ENCODE data around the gene FAM78A.

The FAM78A gene

DNA sequence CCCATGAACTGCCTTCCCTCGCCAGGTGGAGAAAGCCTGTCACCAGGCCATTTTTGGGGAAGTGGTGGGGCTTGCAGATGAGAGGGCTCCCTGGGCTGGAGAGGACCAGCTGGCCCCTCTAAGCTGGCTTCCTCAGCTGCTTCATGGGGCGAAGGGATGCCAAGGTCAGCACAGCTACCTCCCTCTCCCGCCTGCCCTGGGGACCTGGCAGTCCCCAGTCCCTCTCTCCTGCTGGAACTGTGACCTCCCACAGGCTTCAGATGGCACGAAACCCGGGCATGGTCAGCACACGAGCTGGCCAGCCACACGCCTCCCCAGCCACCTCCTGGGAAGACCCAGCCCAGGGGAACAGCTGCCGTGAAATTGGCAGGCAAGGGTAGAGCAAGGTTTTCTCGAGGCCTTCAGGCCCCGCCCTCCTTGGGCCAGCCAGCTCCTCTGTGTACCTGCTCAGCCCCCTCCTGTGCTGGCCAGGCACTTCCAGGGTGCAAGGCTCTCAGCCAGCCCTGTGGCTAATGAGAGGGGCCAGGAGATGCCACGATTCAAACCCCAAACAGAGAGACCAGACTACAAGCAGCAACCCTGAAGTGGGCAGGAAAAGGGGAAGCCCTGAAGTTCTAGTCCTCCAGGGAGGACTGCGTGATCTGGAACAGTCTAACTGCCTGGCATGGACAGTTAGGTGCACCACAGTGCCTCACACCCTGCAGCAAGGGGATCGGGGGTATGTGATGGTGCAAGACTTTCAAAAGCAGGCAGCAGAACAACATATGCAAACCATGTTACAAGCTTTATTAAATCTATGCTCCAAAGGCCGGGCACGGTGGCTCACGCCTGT, 26.1 kb upstream of the FAM78A start:
- peak; percentile 57 for DNase-seq

DNA sequence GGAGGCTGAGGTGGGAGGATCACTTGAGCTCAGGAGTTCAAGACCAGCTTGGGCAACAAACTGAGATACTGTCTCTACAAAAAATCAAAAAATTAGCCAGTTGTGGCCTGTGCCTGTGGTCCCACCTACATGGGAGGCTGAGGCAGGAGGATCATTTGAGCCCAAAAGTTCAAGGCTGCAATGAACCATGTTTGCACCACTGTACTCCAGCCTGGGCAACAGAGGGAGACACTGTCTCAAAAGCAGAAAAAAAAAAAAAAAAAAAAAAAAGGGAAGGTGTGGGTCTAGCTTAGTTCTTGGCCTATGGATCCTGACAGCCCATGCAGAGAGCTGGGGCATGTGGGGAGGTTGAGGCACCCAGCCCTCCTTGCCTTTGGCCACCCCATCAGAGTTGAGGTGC, 24.1 kb upstream of the FAM78A start:
- no peak for DNase-seq

DNA sequence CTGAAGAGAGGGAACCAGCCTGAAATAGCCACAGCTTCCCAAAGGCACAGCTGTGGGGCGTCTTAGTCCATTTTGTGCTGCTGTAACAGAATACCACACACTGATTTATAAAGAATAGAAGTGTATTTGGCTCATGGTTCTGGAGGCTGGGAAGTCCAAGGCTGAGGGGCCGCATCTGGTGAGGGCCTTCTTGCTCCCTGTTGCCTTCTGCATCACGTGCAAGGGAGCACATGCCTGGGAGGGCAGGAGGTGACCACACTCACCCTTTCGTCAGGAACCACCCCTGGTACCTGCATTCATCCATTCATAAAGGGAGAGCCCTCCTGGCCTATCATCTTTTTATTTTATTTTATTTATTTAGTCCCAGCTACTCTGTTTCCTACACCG, 23.6 kb upstream of the FAM78A start:
- DNase-seq = no peak

DNA sequence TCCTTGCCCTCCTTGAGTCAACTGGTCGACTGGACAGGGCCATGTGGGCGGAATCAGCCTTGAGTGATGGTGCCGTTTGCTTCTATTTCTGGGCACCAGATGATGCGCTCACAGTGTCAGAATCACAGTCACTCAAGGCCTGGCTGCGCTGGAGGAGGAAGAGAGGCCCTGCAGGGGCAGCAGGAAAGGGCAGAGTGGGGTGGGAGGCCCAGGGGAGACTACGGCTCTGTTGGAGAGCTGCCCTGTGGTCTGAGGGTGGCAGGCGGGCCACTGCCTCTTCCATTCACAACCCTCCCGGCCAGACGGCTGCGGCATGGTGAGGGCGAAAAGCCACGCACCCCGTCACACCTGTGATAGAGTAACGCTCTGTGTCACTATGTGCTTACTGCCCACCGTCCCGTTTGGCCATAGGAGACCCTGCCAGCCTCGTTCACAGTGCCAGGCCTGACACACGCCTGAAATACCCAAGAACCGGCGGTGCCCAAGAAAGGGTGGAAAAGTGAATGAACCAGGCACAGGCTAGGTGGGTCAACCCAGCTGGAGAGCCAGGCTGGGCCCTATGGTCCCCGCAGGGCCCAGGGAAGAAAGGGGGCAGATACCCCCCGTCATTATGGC, 23.1 kb upstream of the FAM78A start:
- no peak for DNase-seq

DNA sequence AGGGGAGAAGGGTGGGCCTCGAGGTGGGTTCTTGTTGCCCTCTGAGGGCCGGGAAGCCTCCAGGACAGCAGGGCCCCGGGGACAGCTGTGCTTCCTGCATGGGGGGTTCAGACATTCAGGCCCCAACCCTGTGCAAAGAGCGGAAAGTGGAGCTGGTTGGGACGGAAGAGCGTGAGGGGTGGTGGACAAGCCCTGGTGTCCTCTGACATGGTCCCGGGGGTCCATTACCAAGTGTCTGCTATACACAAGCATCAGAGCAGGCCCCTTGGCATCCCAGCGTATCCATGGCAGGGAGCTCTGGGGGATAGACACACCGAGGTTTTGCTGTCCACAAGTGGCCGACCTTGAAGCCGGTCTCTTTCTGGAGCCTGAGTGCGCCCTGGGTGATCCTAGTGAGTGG, 22.5 kb upstream of the FAM78A start:
- no peak for DNase-seq

DNA sequence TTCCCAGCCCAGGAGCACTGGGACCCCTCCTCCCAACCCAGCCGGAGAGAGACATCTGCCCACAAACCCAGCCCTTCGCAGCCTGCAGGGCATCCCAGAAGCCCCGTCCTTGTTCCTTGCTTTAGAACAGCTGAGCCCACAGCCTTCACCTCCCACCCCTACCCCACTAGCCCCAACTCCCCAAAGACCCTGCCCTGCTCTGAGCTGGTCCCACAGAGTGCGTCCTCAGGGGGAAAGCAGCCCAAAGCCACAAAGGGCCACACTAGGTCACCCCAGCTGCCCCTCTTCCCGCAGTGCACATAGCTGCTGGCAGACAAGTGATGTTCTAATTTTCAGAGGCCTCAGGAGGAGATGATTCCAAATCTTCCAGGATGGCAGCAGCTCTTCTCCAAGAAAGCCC, 22.0 kb upstream of the FAM78A start:
- no peak for DNase-seq

DNA sequence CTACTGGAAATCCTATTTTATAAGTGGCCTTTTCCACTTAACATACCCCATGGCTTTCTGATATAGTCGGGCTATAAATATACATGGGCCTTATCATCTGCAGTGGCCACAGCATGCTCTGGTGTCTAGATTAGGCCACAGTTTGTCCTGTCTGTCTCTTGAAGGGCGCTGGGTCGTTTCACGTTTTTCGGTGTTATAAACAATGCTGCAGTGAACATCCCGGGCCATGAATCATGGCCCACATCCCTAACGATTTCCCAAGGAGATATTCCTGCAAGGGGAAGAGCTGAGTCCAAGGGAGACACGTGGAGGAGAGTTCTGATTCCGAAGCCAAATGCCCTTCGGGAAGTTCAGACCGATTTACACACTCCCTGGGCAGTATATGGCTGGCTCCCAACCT, 21.6 kb upstream of the FAM78A start:
- no peak for DNase-seq

DNA sequence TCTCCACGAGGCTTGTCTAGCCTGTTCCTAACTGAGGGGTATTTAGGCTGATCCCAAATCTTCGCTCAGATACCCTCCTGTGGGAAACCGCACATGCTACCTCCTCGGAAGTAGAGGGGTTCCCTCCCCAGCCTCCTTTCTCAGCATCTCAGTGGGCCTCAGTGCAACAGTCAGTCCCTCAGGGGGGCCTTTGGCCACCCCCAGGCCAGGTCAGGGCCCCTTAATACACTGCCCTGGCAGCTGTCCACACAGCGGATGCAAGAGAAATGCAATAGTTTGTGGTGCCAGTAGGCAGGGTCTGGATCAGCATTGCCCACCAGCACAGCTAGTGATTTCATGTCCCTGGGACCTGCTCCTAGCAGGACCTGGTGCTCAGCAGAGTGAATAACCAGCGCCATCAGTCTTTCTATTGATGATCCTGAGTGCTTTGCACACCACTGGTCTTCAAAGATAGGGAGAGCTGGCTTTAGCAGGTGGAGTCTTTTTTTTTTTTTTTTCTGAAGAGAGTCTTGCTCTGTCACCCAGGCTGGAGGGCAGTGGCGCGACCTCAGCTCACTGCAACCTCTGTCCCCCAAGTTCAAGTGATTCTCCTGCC, 20.7 kb upstream of the FAM78A start:
- no peak for DNase-seq

DNA sequence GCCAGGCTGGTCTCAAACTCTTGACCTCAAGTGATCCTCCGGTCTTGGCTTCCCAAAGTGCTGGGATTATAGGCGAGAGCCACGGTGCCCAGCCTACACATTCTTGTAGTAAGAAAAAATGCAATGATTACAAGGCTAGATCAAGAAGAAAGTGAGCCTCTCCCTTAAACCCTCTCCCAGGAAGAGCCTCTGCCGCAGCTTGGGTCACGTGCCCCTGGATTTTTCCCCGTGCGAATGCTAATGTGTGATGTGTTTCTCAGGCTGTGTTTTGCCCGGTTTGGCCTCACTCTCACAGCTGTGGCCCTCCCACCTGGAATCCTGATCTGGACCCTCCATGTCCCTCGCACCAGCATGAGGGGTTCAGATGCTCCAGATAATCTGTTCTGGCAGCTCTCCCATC, 20.1 kb upstream of the FAM78A start:
- no peak for DNase-seq

DNA sequence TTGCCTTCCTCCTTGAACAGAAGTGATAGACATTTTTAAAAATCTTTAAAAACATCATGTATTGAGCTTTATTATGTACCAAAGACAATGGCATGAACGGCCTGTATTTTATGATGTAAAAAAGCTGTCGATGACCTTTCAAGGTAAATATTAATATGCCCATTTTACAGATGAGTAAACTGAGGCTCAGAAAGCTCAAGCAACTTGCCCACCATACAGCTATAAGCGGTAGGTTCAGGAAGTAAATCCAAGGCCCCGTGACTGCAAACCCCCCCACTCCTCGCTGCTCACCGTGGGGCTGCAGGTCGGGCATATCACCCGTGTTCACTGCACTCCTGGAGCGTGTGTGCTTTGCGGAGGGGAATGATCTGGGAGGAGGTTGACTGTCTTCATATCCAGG, 16.6 kb upstream of the FAM78A start:
- no peak for DNase-seq

DNA sequence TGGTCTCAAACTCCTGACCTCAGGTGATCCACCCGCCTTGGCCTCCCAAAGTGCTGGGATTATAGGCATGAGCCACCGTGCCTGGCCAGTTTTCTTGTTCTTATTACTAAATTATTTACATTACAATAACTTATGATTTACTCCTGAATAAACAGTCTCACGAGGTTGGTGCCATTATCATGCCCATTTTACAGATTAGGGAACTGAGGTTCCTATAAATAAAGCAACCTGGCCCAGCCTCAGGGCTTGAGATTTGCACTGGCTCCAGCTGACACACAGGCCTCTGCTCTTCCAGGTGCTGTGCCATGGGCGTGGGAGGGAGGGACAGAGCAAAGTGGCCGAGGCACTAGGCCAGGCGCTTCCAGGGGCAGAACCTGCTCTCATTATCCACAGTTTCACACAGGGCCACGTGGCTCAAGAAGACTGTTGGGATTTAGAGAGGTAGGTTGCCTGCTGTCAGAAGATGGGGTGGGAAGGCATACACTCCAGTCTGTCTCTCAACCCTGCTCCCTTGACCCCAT, 15.5 kb upstream of the FAM78A start:
- DNase-seq = no peak

DNA sequence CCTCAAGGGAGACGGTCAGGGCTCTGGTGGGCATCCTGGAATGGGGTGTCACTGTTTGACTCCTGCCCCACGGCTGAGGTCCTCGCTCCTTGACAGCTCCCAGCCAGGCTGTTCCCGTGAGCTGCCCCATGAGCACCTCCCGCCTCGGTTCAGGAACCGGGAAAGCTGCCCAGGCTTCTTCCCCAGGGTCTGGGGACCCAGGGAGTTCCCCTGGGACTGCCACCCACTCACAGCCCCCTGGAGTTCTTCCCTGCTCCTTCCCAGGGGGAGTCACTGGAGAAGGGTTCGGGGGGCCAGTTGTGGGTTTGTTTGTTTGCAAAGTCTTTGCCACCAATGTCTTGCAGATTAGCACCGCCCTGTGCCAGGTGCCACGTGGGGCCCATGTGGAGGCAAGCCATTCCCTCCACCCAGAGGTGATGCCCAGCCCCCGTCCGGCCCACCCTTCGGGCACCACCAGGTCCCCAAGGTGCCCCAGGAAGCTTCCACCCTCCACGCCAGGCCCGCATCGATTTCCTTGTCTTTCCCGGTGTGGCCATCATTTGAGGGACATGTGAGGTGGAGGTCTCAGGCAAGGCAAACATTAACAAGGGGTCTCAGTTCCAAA, 14.6 kb upstream of the FAM78A start:
- DNase-seq = no peak

DNA sequence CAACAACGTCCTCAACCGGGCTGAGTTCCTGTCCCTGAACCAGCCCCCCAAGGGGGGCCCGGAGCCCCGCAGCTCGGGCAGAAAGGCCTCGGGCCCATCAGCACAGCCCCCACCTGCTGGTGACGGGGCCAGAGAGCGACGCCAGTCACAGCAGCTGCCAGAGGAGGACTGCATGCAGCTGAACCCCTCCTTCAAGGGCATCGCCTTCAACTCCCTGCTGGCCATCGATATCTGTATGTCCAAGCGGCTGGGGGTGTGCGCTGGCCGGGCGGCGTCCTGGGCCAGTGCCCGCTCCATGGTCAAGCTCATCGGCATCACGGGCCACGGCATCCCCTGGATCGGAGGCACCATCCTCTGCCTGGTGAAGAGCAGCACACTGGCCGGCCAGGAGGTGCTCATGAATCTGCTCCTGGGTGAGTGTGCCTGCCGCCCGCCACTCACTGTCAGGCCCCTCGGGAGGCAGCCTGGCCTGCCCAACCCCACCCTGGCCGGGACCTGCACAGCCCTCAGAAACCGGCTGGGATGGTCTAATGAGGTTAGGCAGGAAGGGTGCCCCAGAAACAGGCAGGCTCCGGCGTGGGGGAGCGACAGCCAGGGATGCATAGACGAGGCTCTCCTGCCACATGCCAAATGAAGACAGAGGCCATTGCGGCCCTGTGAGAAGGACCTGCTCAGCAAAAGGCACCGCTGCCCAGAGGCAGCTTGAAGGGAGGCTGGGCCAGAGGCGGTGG, 13.9 kb upstream of the FAM78A start:
- DNase-seq = no peak

DNA sequence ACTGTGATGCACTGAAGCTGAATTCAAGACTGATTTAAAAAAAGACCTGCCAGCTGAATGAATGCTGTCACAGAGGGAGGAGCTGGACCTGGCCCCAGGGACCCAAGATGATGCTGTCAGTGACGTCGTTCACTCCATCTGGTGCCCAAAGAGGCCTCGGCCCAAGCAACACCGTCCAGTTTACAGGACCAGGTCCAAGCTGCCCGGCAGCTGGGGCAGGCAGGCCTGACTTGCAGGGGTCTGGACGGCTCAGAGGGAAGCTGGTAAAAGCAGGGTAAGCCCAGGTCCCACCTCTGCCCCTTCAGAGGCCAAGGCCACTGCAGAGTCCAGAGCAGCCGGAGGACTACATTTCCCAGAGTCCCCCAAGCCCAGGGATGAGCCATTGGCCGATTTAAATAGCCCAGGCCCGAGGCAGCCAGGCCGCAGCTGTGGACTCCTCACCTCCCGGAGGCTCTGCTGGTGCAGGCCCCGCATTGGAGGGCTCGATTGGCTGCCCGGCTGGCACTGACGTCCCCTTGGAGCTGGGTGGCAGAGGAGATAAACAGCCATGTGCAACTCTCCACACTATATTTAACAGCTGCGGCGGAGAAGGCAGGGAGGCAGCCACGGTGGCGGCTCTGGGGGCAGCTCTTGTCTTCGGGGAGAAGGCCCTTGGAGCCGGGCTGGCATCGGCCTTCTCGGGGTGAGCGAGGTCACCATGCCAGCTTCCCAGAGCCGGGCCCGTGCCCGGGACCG, 13.2 kb upstream of the FAM78A start, which contains the start of gene PLPP7:
Gene PLPP7, plus strand, starts transcription at position 423 of the 735 bp plus-strand sequence. Its CDS starts 275 bp downstream, at position 698.
- no peak for DNase-seq

DNA sequence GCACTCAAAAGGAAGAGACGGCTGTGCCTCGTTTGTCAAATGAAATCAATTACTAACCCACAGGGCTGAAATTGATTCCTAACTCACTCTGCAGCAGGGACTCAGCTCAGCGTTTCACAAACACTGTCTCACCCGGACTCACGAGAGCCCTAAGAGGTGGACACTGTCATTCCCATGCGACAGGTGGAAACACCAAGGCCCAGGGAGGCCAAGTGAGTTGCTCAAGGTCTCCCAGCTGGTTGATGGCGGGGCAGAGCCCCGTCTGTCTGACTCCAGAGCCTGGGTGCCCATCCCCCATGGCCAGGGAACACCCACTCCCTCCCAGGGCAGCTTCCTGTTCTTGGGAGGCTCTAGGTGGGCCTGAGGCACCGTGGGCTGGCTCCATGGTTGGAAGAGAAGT, 11.9 kb upstream of the FAM78A start:
- no peak for DNase-seq

DNA sequence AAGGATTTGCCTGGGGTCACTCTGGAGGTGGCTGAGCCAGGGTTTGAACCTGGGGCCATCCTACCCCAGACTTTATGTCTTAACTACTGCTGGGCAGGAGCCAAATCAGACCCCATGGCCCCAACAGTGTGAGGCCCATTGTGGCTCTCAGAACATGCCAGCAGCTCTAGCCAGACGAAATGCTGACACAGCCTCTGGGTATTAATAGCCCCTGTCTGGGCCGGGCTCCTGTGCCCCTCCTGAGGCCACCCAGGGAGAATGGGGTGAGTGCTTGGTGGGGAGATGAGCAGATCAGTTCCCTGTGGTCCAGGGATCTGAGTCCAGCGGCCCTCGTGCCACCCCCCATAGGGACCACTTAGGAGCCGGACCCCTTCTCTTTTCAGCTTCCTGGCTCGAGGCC, 11.0 kb upstream of the FAM78A start:
- no peak for DNase-seq

DNA sequence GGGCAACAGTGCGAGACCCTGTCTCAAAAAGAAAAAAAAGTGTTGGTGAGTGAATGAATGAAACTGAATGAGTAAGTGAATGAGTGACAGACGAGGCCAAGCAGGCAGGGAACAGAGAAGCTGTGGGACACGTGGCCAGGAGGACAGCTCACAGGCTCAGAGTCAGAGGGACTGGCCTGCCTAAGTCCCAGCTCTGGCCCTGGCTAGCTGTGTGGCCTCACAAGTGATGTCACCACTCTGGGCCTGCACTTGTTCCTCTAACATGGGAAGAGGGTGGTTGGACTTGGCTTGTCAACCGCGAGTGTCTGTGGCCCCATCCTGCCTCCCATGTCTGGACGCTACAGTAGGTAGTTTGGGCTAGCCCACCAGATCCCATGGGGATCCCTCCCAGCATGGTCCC, 8.5 kb upstream of the FAM78A start:
- DNase-seq = no peak

DNA sequence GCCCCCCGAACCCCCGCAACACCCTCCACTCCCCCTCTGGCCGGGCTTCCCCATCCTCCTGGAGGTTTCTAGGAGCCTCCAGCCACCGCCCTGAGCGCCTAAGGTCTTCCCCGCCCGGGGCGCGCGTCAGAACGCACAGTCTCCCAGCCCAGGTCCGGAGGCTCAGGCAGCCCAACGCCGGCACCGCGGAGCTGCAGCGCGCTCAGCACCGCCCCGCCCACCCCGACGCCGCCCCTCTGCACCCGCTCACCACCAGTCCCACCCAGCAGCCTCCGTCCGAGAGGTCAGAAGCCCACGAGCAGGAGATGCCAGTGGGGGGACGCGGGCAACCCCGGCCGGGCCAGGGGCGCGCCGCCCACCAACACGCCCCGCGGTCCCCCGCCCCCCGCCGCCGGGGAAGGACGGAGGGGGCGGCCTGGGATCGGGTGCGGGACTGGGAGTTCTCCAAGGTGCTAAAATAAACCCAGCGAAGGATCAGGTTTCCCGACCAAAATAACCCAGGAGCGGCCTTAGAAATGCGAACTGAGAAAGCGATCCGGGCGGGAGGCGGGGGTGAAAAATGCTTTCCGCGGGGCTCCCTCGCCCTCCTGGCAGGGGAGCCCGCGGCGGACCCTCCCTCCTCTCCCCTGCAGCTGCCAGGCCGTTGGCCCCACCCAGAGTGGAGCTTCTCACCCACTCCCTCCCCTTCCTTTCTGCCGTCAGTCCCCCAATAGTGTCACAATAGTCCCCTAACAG, 6.5 kb upstream of the FAM78A start:
- DNase-seq = peak; percentile 35

DNA sequence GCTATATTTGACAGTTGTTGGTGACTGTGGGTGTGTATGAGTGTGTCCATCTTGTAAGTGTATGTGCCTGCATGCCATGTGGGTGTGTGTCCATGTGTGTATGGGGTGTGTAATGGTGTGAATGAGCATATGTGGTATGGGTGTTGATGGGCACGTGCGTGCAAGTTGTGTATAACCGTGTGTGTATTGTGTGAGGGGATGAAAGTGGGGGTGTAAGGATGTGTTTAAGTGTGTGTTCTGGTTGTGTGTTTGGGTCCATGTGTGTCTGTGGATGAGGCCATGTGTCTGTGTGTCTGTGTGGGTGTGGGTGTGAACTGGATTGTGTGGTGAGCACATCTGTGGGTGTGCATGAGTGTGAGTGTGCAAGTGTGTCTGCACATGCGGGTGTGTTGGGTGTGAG, 5.9 kb upstream of the FAM78A start:
- DNase-seq = no peak

DNA sequence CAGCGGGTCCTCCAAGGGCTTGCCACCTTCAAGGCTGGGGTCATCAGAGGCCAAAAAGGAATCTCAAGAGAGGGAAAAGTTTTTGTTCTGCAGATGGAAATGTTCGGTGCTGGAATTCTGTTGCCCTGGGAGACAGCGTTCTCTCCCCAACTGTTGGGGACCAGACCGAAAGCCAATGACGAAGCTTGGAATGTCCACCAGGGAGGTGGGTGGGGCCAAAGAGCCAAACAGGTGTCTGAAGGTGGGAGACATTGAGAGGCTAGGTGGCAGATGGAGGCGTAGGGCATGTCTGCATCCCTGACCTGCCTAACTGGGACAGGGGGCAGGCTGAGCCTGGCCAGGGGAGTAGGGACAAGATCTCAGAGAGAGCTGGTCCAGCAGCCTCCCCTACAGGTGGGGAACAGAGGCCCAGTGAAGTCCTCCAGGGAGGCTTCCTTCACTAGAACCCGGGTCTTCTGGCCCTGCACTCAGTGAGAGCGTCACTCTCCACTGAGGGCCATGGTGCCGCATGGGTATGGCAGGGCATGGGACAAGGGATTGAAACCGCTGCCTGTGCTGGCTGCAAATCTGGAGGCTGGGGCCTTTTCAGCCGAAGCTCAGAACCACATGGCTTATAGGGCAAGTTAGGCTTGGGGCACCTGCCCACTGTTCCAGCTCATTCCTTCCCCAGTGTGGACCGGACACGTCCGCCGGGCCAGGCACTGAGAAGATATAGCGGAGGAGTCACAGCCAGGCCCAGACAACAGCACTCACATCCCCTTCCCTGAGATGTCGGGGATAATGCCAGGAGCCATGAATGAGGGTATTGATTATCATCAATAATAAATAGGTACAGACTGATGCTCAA, 5.0 kb upstream of the FAM78A start:
- no peak for DNase-seq

DNA sequence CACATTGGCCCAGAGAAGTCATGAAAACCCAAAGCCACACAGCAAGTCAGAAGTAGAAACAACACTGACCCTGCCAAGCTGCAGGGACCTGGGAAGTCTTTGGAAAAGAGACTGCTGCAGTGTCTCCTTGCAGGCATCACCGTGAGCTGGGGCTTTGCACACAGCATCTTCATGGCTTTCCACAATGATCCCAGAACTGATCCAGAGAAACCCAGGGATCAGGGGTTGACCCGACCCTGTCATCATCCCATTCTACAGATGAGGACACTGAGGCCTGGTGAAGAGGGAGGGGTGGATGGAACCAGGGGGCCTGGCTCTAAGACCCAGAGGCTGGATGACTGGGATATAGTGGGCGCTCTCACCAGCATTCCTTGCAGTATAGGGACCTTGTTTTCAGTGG, 4.3 kb upstream of the FAM78A start:
- no peak for DNase-seq
